ENCODE data around the gene BRCA1.
"Not testable (repeated sequence)": the region's sequence is repeated elsewhere in the genome, so short reads cannot be mapped to it uniquely, and the experiment has no call there.

DNA sequence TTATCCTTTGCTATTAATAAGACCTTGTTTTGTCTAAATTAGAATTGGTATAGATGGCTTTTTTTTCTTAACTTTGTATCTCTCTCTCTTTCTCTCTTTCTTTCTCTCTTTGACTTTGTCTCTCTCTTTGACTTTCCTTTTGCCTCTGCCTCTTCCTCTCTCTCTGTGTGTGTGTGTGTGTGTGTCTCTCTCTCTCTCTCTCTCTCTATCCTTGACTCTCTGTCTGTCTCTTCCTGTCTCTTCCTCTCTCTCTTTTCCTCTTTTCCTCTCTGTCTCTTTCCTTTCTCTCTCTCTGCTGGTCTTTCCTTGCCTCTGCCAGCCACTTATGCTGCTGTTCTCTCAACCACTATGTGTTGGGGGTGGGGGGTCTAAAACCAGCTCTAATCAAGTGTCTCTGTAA, 40.8 kb upstream of the BRCA1 start:
- TF ChIP-seq, protein P1, sequence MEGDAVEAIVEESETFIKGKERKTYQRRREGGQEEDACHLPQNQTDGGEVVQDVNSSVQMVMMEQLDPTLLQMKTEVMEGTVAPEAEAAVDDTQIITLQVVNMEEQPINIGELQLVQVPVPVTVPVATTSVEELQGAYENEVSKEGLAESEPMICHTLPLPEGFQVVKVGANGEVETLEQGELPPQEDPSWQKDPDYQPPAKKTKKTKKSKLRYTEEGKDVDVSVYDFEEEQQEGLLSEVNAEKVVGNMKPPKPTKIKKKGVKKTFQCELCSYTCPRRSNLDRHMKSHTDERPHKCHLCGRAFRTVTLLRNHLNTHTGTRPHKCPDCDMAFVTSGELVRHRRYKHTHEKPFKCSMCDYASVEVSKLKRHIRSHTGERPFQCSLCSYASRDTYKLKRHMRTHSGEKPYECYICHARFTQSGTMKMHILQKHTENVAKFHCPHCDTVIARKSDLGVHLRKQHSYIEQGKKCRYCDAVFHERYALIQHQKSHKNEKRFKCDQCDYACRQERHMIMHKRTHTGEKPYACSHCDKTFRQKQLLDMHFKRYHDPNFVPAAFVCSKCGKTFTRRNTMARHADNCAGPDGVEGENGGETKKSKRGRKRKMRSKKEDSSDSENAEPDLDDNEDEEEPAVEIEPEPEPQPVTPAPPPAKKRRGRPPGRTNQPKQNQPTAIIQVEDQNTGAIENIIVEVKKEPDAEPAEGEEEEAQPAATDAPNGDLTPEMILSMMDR (IDR thresholded peaks at IDR 0.05) = not testable (repeated sequence)
- not testable (repeated sequence) for TF ChIP-seq EZH2 (IDR thresholded peaks at IDR 0.05; ENCODE audit: borderline replicate concordance, insufficient read depth, low read depth, low read length, poor library complexity, severe bottlenecking)
